ENCODE data around the gene GORASP2. TPM values are rescaled to one million over a fixed set of nuclear protein-coding genes. Genes with fewer than 3 reads are reported as not detected.

Gene GORASP2
- total RNA-seq, 1 experiment from 2014 or later, result 97.7 TPM

DNA sequence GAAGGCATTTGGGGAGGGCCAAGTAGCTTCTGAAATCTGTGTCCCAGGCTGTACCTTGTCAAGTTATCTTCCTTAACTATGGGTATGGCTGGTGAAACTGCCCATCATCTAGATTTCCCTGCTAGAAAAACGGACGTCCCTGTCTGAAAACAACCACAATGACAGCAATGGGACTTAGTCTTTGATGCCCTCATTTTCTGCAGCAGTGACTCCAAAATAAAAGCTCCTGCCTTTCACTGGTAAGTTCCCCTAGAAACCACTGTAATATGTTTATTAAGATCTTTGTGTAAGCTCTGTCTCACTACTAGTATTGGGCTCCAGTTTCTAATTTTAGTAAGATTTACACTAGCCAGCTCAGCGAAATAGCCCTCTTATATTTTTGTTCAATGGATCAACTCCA is 47.2 kb upstream of the GORASP2 start:
- H3K4me3 Mint-ChIP-seq, result no peak overlapping the region
- peaks cover 0 to 2% of the 10 kb centered on the region in 2 experiments; a peak in 1 of 4 replicates for H3K4me1 Mint-ChIP-seq
- Histone ChIP-seq H3K4me1 (ENCODE audit: insufficient read depth, low read length) (no peaks in the 10 kb centered on the region), H3K14ac (ENCODE audit: insufficient read depth, low read length) (no peak overlapping the region), H3K18ac (ENCODE audit: insufficient read length, low read depth, low read length) (no peak overlapping the region), H3K23me2 (ENCODE audit: insufficient read length, low read depth, low read length, poor library complexity, severe bottlenecking) (no peaks in the 10 kb centered on the region), H3K23ac (ENCODE audit: insufficient read length, low read depth, low read length) (no peak overlapping the region), H3T11ph (ENCODE audit: low read length) (no peak overlapping the region), H4K20me1 (ENCODE audit: control insufficient read depth, insufficient read depth, insufficient read length) (no peaks in the 10 kb centered on the region), H4K91ac (ENCODE audit: insufficient read length, low read depth, low read length) (no peak overlapping the region), H3K56ac (ENCODE audit: insufficient read length, low read depth, low read length) (no peak overlapping the region), H3K27me3 (ENCODE audit: insufficient read depth, low read length) (no peaks in the 10 kb centered on the region), H3K79me1 (ENCODE audit: insufficient read depth, low read depth, low read length, poor library complexity, severe bottlenecking) (no peaks in the 10 kb centered on the region), H2AK5ac (ENCODE audit: insufficient read length, low read length) (no peak overlapping the region), H2BK5ac (ENCODE audit: insufficient read length, low read length) (no peak overlapping the region), H3K79me2 (ENCODE audit: insufficient read depth, low read length) (no peaks in the 10 kb centered on the region), H2BK20ac (ENCODE audit: low read depth, low read length, poor library complexity, severe bottlenecking) (no peak overlapping the region), H4K5ac (ENCODE audit: insufficient read length, low read depth, low read length) (no peak overlapping the region), H2BK120ac (ENCODE audit: low read depth, low read length, poor library complexity, severe bottlenecking) (no peak overlapping the region), H3K4me2 (ENCODE audit: insufficient read depth, insufficient read length, low read length) (no peak overlapping the region), H3K9ac (ENCODE audit: extremely low read depth, insufficient read length, low read length) (no peak overlapping the region), H2AFZ (ENCODE audit: low read length) (no peak overlapping the region), H2BK12ac (ENCODE audit: insufficient read length, low read depth, low read length) (no peak overlapping the region), H4K8ac (replicated peaks; ENCODE audit: insufficient read length, low read depth, low read length) (no peak overlapping the region), H3K4ac (ENCODE audit: low read depth, low read length) (no peak overlapping the region), H2BK15ac (ENCODE audit: low read depth, low read length) (no peak overlapping the region), H3K9me3 (ENCODE audit: control insufficient read depth, low read depth, low read length) (no peaks in the 10 kb centered on the region), H3K27ac (ENCODE audit: insufficient read length, low read depth, low read length) (no peak overlapping the region)
- no peaks in the 10 kb centered on the region for H3K36me3 Mint-ChIP-seq (ENCODE audit: insufficient read depth in 1 of 3, low read depth in 3 of 3)
- DNase-seq, result no peak
- WGBS (ENCODE audit: extremely low coverage, insufficient read length, low lambda C conversion rate), result no CpG with 5 or more reads among the region's 3 CpGs
- H3K27ac Mint-ChIP-seq, result no peak overlapping the region
- H3K9me3 Mint-ChIP-seq, result no peaks in the 10 kb centered on the region
- TF ChIP-seq, protein P1, sequence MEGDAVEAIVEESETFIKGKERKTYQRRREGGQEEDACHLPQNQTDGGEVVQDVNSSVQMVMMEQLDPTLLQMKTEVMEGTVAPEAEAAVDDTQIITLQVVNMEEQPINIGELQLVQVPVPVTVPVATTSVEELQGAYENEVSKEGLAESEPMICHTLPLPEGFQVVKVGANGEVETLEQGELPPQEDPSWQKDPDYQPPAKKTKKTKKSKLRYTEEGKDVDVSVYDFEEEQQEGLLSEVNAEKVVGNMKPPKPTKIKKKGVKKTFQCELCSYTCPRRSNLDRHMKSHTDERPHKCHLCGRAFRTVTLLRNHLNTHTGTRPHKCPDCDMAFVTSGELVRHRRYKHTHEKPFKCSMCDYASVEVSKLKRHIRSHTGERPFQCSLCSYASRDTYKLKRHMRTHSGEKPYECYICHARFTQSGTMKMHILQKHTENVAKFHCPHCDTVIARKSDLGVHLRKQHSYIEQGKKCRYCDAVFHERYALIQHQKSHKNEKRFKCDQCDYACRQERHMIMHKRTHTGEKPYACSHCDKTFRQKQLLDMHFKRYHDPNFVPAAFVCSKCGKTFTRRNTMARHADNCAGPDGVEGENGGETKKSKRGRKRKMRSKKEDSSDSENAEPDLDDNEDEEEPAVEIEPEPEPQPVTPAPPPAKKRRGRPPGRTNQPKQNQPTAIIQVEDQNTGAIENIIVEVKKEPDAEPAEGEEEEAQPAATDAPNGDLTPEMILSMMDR (conservative IDR thresholded peaks at IDR 0.05), result no peak
- H3K27me3 Mint-ChIP-seq (ENCODE audit: low read depth), result peaks cover 15% of the 10 kb centered on the region

Data from H9 (cell line).